Lower lobe of right lung (tissue), 2 donors: Measurements from ENCODE around the gene CDC20. TPM values are rescaled to one million over a fixed set of nuclear protein-coding genes. Genes with fewer than 3 reads are reported as not detected.

Experiments used
- ATAC-seq, 2 donors: fragments of 200-7000 bp; cut with Tn5 transposase; one replicate each; pipeline ENCODE4 v1.9.1; 2020 to 2022; ENCODE audit warnings: mild to moderate bottlenecking in 2 of 2, moderate library complexity in 2 of 2
- DNase-seq: peaks from one replicate; pipeline ENCODE4 v3.0.0-alpha.2; 2020
- H3K27ac ChIP-seq: fragments of 200-600 bp; one replicate; pipeline ENCODE4 v1.8.0; 2022
- H3K27me3 ChIP-seq: fragments of 200-600 bp; one replicate; pipeline ENCODE4 v1.8.0; 2022; ENCODE audit warnings: low read depth
- H3K36me3 ChIP-seq: fragments of 200-600 bp; one replicate; pipeline ENCODE4 v1.8.0; 2022; ENCODE audit warnings: mild to moderate bottlenecking
- H3K4me1 ChIP-seq: fragments of 200-600 bp; one replicate; pipeline ENCODE4 v1.8.0; 2022
- H3K4me3 ChIP-seq: fragments of 200-600 bp; one replicate; pipeline ENCODE4 v1.8.0; 2022; ENCODE audit warnings: mild to moderate bottlenecking
- H3K9me3 ChIP-seq: fragments of 200-600 bp; one replicate; pipeline ENCODE4 v1.8.0; 2022
- intact Hi-C: fragments of 100-400 bp; cut with DNase I; formaldehyde crosslinking; loops from one replicate; pipeline ENCODE4 v1.11.0; 2022
- total RNA-seq: library from RNA; stranded (reverse); fragmentation: NEBNext Ultra II Directional; extraction: Animal tissue kit (Norgen Biotek cat#: 25700); gene quantifications from one replicate; pipeline ENCODE4 v1.2.1, GENCODE V29; 2021
- TF ChIP-seq, protein P1 (sequence below): fragments of 200-600 bp; IDR thresholded peaks from one replicate; pipeline ENCODE4 v1.8.0; 2022; ENCODE audit warnings: antibody characterized with exemption, mild to moderate bottlenecking
- donor health status: DM: no; HTN: yes; CAD: no; lungs with severe emphysema.

Gene CDC20
- total RNA-seq, 1 donor from 2014 or later = 2.4 TPM

DNA sequence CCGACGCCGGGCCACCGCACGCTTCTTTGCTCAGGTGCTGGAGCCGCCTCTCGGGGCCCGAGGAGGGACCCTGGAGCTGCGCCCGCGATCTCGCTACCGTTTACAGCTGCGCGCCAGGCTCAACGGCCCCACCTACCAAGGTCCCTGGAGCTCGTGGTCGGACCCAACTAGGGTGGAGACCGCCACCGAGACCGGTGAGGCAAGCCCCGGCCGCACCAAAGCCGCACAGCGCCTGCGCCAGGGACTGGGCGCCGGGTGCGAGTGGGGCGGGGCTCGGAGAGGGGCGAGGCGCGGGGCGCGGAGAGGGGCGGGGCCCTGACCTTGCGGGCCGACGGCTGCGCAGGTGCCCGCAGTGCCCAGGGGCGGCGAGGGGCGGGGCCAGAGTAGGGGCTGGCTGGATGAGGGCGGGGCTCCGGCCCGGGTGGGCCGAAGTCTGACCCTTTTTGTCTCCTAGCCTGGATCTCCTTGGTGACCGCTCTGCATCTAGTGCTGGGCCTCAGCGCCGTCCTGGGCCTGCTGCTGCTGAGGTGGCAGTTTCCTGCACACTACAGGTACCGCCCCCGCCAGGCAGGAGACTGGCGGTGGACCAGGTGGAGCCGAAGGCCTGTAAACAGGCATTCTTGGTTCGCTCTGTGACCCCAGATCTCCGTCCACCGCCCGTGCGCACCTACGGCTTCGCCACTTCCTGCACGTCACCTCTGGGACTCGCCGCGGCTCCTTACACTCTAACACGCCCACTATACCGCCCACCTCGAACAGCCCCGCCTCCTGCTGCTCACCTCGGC is 9.8 kb upstream of the CDC20 start:
- Histone ChIP-seq H3K27me3 (no peaks in the 10 kb centered on the region), H3K36me3 (no peaks in the 10 kb centered on the region), H3K27ac (peak overlapping the region; percentile 88), H3K9me3 (no peaks in the 10 kb centered on the region), H3K4me1 (peaks cover 22% of the 10 kb centered on the region), H3K4me3 (peak overlapping the region; percentile 62)
- intact Hi-C loops = no loop called here
- DNase-seq (peak; percentile 94), ATAC-seq (peak; percentile 98)
- TF ChIP-seq, protein P1, sequence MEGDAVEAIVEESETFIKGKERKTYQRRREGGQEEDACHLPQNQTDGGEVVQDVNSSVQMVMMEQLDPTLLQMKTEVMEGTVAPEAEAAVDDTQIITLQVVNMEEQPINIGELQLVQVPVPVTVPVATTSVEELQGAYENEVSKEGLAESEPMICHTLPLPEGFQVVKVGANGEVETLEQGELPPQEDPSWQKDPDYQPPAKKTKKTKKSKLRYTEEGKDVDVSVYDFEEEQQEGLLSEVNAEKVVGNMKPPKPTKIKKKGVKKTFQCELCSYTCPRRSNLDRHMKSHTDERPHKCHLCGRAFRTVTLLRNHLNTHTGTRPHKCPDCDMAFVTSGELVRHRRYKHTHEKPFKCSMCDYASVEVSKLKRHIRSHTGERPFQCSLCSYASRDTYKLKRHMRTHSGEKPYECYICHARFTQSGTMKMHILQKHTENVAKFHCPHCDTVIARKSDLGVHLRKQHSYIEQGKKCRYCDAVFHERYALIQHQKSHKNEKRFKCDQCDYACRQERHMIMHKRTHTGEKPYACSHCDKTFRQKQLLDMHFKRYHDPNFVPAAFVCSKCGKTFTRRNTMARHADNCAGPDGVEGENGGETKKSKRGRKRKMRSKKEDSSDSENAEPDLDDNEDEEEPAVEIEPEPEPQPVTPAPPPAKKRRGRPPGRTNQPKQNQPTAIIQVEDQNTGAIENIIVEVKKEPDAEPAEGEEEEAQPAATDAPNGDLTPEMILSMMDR = no peak

DNA sequence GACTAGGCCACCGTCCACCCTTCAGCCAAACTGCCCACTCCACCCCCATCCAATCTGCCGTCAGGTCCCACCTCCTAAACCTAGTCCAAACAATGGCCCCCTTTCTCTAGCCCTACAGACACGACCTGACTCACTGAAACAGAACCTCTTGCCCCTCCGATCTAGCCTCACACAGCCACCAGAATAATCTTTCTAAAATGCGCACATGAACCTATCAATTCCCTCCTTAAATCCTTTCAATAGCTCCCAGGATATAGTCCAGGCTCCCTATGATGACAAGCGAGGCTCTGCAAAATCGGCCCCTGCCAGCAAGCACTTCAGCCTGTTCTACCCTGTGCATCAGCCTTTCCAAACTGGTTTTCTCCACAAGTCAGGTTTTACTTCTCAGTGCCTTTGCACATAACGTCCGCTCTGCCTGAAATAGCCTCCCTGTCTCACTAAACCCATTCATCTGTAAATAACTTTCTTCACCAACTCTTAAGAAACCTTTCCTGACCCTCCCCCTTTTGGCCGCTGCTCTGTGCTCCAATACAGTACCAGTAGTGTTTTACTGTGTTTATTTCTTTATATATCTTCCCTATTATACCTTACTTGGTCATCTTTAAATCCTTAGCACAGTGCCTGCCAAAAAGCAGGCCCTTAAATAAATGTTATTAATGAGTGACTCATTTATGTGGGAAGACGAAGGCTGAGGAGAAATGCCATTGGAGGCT is 9.0 kb upstream of the CDC20 start:
- TF ChIP-seq, protein P1 = no peak

DNA sequence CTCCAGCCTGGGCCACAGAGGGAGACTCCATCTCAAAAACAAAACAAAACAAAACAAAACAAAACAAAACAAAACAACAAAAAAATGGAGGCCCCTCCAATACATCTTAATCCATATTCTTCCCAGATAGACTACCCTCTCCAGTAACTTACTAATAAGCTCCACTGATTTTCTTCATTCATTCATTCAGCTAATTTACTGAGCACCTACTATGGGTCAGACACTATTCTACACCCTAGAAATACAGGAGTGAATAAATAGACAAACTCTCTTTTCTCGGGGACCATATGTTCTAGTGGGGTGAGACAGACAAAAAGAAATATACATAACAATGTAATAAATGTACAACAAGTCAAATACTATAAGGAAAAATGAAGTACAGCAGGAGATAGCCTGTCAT is 7.8 kb upstream of the CDC20 start:
- DNase-seq (no peak), ATAC-seq (no peak)
- no peak overlapping the region for H3K27ac ChIP-seq

More for the DNA sequence above, 9.0 kb upstream of the CDC20 start:
- H3K9me3 ChIP-seq = no peaks in the 10 kb centered on the region
- intact Hi-C loops = loop anchor here (10.0 kb wide), 1 partner anchor 115 kb away; no protein-coding TSS in a partner anchor
- H3K4me1 ChIP-seq = peaks cover 16% of the 10 kb centered on the region
- peak overlapping the region; percentile 62 for H3K4me3 ChIP-seq
- no peak for ATAC-seq
- no peaks in the 10 kb centered on the region for H3K36me3 ChIP-seq
- H3K27me3 ChIP-seq = no peaks in the 10 kb centered on the region
- peak overlapping the region; percentile 88 for H3K27ac ChIP-seq
- no peak for DNase-seq

DNA sequence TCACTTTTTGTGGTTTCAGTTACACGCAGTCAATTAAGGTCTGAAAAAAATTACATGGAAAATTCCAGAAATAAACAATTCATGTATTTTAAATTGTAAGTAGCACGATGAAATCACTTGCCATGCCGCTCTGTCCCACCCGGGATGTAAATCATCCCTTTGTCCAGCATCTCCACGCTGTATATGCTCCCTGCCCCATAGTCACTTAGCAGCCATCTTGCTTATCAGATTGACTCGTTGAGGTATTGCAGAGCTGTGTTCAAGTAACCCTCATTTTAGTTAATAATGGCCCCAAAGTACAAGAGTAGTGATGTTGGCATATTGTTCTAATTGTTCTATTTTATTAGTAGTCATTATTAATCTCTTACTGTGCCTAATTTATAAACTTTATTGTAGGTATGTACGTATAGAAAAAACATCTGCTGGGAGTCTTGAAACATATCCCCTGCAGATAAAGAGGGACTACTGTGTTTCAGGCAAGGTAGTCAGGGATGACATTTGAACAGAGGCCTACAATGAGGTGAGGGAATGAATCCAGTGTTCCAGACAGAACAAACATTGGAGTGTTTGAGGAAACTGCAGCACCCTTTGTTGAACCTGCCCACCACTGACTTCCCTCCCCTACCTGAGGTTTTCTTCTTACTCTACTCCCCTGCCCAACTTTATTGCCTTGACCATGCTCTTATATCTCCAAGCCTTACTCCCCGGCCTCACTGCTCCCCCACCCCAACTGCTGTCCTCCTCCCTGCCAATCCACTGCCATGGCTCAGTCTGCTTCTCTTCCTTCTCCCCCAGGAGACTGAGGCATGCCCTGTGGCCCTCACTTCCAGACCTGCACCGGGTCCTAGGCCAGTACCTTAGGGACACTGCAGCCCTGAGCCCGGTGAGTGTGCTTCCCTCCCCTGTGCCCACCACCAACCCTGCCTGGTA is 7.1 kb upstream of the CDC20 start:
- no peaks in the 10 kb centered on the region for H3K36me3 ChIP-seq
- DNase-seq = no peak
- TF ChIP-seq, protein P1 = no peak
- no peak overlapping the region for H3K27ac ChIP-seq
- H3K9me3 ChIP-seq = no peaks in the 10 kb centered on the region
- H3K4me1 ChIP-seq = peaks cover 13% of the 10 kb centered on the region
- ATAC-seq = no peak
- H3K4me3 ChIP-seq = no peak overlapping the region
- intact Hi-C loops = loop anchor here (10.0 kb wide), 1 partner anchor 117 kb away; no protein-coding TSS in a partner anchor
- no peaks in the 10 kb centered on the region for H3K27me3 ChIP-seq

More for the DNA sequence above, 7.8 kb upstream of the CDC20 start:
- Histone ChIP-seq H3K36me3 (no peaks in the 10 kb centered on the region), H3K4me1 (peaks cover 13% of the 10 kb centered on the region), H3K27me3 (no peaks in the 10 kb centered on the region), H3K4me3 (no peak overlapping the region), H3K9me3 (no peaks in the 10 kb centered on the region)
- intact Hi-C loops = loop anchor here (10.0 kb wide), 1 partner anchor 116 kb away; no protein-coding TSS in a partner anchor
- TF ChIP-seq, protein P1 = no peak

DNA sequence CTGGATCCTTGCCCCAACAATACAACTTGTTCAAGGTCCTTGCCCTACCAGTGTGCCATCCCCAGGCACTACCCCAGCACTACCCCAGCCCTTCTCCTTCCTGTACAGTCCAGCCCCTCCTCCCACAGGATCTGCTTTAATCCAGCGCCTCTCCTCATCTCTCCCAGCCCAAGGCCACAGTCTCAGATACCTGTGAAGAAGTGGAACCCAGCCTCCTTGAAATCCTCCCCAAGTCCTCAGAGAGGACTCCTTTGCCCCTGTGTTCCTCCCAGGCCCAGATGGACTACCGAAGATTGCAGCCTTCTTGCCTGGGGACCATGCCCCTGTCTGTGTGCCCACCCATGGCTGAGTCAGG is 6.5 kb upstream of the CDC20 start:
- TF ChIP-seq, protein P1 = no peak
- no peak overlapping the region for H3K4me3 ChIP-seq
- H3K36me3 ChIP-seq = no peaks in the 10 kb centered on the region
- intact Hi-C loops = loop anchor here (10.0 kb wide), 1 partner anchor 118 kb away; no protein-coding TSS in a partner anchor
- no peaks in the 10 kb centered on the region for H3K27me3 ChIP-seq
- ATAC-seq = no peak
- peaks cover 14% of the 10 kb centered on the region for H3K4me1 ChIP-seq
- H3K27ac ChIP-seq = no peak overlapping the region
- H3K9me3 ChIP-seq = no peaks in the 10 kb centered on the region
- DNase-seq = no peak
